Endothelial cell of umbilical vein (primary cell): ENCODE measurements around the gene SERPINA5. TPM values are rescaled to one million over a fixed set of nuclear protein-coding genes. Genes with fewer than 3 reads are reported as not detected.
A peak's percentile ranks its signal among the peaks of the same experiment; 100 is the strongest.

ENCODE experiments used
- Bru-seq: library from RNA; stranded (reverse); fragments of 400-500 nt; gene quantifications from one replicate; lab custom pipeline; 2021; lab: Mats Ljungman, UMichigan
- BruChase-seq, 2 experiments: library from RNA; stranded (reverse); fragments of 400-500 nt; gene quantifications; one replicate each; lab custom pipeline; 2021; lab: Mats Ljungman, UMichigan
- BruUV-seq: library from RNA; stranded (reverse); fragments of 400-500 nt; replicated peaks from 2 replicates; lab custom pipeline; 2021; lab: Mats Ljungman, UMichigan
- CTCF ChIA-PET: fragments of 300-600, 350-600 bp; sonication (Branson Sonifier 250); formaldehyde crosslinking; loops from one replicate; lab custom pipeline; 2021; ENCODE audit warnings: antibody characterized with exemption, inconsistent platforms; lab: Charles Lee
- POLR2A ChIA-PET: fragments of 300-600, 350-600 bp; sonication (Branson Sonifier 250); formaldehyde crosslinking; loops from one replicate; lab custom pipeline; 2021; ENCODE audit warnings: antibody characterized with exemption, inconsistent platforms; lab: Charles Lee
- DNase-seq: peaks from one replicate; pipeline ENCODE4 v3.0.0-alpha.2; 2011; ENCODE audit warnings: low read depth, low spot score
- FAIRE-seq: peaks from 2 replicates; lab custom pipeline; 2011; peaks lifted over from hg19 to GRCh38; lab: Jason Lieb, UNC
- H2AFZ ChIP-seq: 2 replicates; pipeline ENCODE4 v1.6.0; 2012; ENCODE audit warnings: low read depth, low read length, control low read depth, inconsistent platforms
- H3K27ac ChIP-seq: 2 replicates; pipeline ENCODE4 v1.5.1; 2011; ENCODE audit warnings: low read depth, mild to moderate bottlenecking, control low read depth, low read length, moderate library complexity; ENCODE audit not compliant: insufficient read depth
- H3K27me3 ChIP-seq, 2 experiments: 2 replicates each; pipeline versions ENCODE4 v1.6.0 to v1.6.1; 2011; ENCODE audit warnings: low read length in 2 of 2, mixed read lengths in 1 of 2; ENCODE audit not compliant: control insufficient read depth in 2 of 2, insufficient read depth in 2 of 2
- H3K36me3 ChIP-seq, 2 experiments: 2 replicates in 1 of 2; 3 replicates in 1 of 2; pipeline ENCODE4 v1.5.1; 2011; ENCODE audit warnings: low read length in 2 of 2, mild to moderate bottlenecking in 1 of 2, moderate library complexity in 1 of 2; ENCODE audit not compliant: control insufficient read depth in 2 of 2, insufficient read depth in 2 of 2; ENCODE audit errors: extremely low read depth in 1 of 2
- H3K4me1 ChIP-seq: 3 replicates; pipeline ENCODE4 v1.5.1; 2011; ENCODE audit warnings: mild to moderate bottlenecking, low read length; ENCODE audit not compliant: control insufficient read depth, insufficient read depth; ENCODE audit errors: extremely low read depth
- H3K4me2 ChIP-seq: 2 replicates; pipeline ENCODE4 v1.6.1; 2011; ENCODE audit warnings: low read length, control low read depth, mixed read lengths; ENCODE audit not compliant: insufficient read depth
- H3K4me3 ChIP-seq, 3 experiments: fragments of 200-600 bp in 1 of 3; sonication (generic), shearing (Covaris generic) in 1 of 3; replicated peaks in 1 of 3; 2 replicates each; pipeline ENCODE4 v1.5.1; 2011 to 2016; ENCODE audit warnings: control low read depth in 3 of 3, low read length in 3 of 3, mild to moderate bottlenecking in 2 of 3, inconsistent platforms in 1 of 3, low read depth in 1 of 3, moderate library complexity in 1 of 3; ENCODE audit not compliant: insufficient read depth in 1 of 3
- H3K79me2 ChIP-seq: 2 replicates; pipeline ENCODE4 v1.6.0; 2012; ENCODE audit warnings: low read length, inconsistent platforms; ENCODE audit not compliant: control insufficient read depth, insufficient read depth
- H3K9ac ChIP-seq: replicated peaks from 2 replicates; pipeline ENCODE3; 2011; ENCODE audit warnings: low read length, control low read depth; ENCODE audit not compliant: insufficient read depth; ENCODE audit errors: extremely low read depth
- H3K9me1 ChIP-seq: replicated peaks from 3 replicates; pipeline ENCODE4 v1.6.0; 2011; ENCODE audit warnings: mild to moderate bottlenecking, low read length; ENCODE audit not compliant: control insufficient read depth, insufficient read depth; ENCODE audit errors: extremely low read depth
- H3K9me3 ChIP-seq: replicated peaks from 2 replicates; pipeline ENCODE4 v1.5.1; 2012; ENCODE audit warnings: low read length, inconsistent platforms; ENCODE audit not compliant: control insufficient read depth, insufficient read depth
- H4K20me1 ChIP-seq: replicated peaks from 2 replicates; pipeline ENCODE3; 2011; ENCODE audit warnings: mild to moderate bottlenecking, low read length; ENCODE audit not compliant: control insufficient read depth, insufficient read depth; ENCODE audit errors: extremely low read depth
- CTCF ChIP-seq, 2 donors: IDR thresholded peaks; 1 replicate in 1 of 2; 2 replicates in 1 of 2; pipeline ENCODE4 v1.5.1; 2011; ENCODE audit warnings: low read length in 2 of 2, mild to moderate bottlenecking in 2 of 2, moderate library complexity in 2 of 2, control low read depth in 1 of 2, inconsistent platforms in 1 of 2, low read depth in 1 of 2; ENCODE audit not compliant: insufficient read depth in 1 of 2; ENCODE audit errors: extremely low read depth in 1 of 2
- dilution Hi-C: fragments of 300-500 bp; cut with MboI; formaldehyde crosslinking; loops from one replicate; pipeline ENCODE4 v1.15.0; 2019; ENCODE audit warnings: low sequenced_read_pairs; ENCODE audit not compliant: extremely low pct_ligation_motif_present
- intact Hi-C: fragments of 100-400 bp; cut with micrococcal nuclease; formaldehyde crosslinking; loops from one replicate; pipeline ENCODE4 v1.10.0; 2022
- long read RNA-seq: library from polyadenylated mRNA; stranded (forward); transcript quantifications from one replicate; pipeline ENCODE4 v2.0.0, GENCODE V29; 2021
- polyA minus RNA-seq, 3 experiments: library from RNA; depleted of rRNA, polyadenylated mRNA; stranded (reverse); fragments of >200 nt; gene quantifications; 1 replicate in 1 of 3; 2 replicates in 2 of 3; pipeline ENCODE4 v1.2.3, GENCODE V29; 2011
- polyA plus RNA-seq, 4 experiments: library from polyadenylated mRNA; depleted of rRNA in 3 of 4; stranded (reverse) in 3 of 4; unstranded in 1 of 4; fragments of >200 nt; gene quantifications; 2 replicates each; pipeline versions ENCODE4 v1.2.1 to v1.2.3, GENCODE V29; 2011 to 2012; ENCODE audit warnings: missing spikeins in 1 of 4
- total RNA-seq: library from RNA; stranded (reverse); gene quantifications from 2 replicates; pipeline ENCODE4 v1.2.3, GENCODE V29; 2021

SERPINA5 gene, protein sequence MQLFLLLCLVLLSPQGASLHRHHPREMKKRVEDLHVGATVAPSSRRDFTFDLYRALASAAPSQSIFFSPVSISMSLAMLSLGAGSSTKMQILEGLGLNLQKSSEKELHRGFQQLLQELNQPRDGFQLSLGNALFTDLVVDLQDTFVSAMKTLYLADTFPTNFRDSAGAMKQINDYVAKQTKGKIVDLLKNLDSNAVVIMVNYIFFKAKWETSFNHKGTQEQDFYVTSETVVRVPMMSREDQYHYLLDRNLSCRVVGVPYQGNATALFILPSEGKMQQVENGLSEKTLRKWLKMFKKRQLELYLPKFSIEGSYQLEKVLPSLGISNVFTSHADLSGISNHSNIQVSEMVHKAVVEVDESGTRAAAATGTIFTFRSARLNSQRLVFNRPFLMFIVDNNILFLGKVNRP
- total RNA-seq (not detected in 2 replicates), polyA plus RNA-seq (0.08 and 0.12 TPM in 2 replicates), polyA minus RNA-seq (not detected in 2 replicates), Bru-seq, nascent RNA (percentile 4 among the genes with signal in this experiment), BruChase-seq, experiment 1, labeled RNA remaining after a 6-hour chase (percentile 4 among the genes with signal in this experiment), BruChase-seq, experiment 2, labeled RNA remaining after a 2-hour chase (not detected)
- polyA plus RNA-seq (2011; cell fraction: cytosol; rRNA removed), result 0.12 and 0.21 TPM in 2 replicates
- polyA plus RNA-seq (2011; cell fraction: nucleus; rRNA removed), result 0.06 TPM in 1 of 2 replicates, not detected in the other
- polyA plus RNA-seq (2012), result 0.42 and 0.59 TPM in 2 replicates
- polyA minus RNA-seq (2011; cell fraction: cytosol; rRNA and poly(A)+ RNA removed), result not detected
- not detected in 2 replicates for polyA minus RNA-seq (2011; cell fraction: nucleus; rRNA and poly(A)+ RNA removed)
- long read RNA-seq, result 0 reads

DNA sequence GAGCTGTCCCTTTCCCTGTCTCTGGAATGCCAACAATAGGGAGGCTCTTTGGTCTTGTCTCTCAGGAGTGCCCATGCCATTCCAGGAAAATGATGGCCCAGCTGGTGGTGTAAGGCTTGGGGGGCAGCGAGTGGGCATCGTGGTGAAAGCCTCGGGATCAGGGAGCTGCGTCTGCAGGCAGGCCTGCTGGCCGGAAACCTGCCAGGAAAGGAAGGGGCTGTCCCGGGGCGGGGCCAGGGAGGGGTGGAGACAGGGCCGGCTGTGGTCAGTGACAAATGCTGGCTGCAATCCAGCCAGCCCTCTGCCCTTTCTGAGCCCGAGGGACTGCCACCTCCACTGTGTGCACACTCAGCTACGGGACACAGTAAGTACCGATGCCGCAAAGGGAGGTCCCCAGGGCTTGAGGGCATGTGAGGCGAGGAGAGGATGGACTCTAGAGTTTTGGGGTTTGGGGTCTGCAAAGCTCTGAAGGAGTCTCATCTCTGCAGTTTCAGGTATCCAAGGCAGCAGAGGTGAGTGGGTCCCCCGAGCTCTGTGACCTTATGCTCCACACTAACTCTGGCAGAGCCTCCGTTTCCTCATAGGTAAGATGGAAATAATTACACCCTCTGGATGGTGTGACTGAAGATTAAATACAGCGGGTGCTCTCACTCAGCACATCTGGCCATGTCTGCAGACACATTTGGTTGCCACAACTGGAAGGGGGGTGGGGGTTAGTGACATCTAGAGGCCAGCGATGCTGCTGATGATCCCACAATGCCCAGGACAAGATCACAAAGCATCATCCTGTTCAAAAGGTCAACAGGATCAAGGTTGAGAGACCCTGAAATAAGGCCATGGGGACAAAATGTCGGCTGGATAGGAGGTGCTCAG is at the start of gene SERPINA5:
Gene SERPINA5 (plus strand): TSS at position 300 of the 873 bp plus-strand sequence. CDS start 5,937 bp downstream, outside the sequence.
- ChIA-PET POLR2A (no interaction called here), CTCF (interaction anchor here (0.7 to 1.2 kb wide), 4 partner anchors 16 to 31 kb away, joined by 3 to 4 read pairs (median 3); partner anchors contain the start of genes SERPINA3 and SERPINA4)
- no peak for FAIRE-seq
- TF ChIP-seq CTCF (IDR thresholded peaks at IDR 0.05; ENCODE audit: extremely low read depth in 1 of 2, insufficient read depth in 1 of 2, low read depth in 1 of 2, low read length in 2 of 2), result no peak
- Histone ChIP-seq H3K27me3 (no peaks in the 10 kb centered on the region), H2AFZ (no peak within 1 kb of the TSS), H3K36me3 (no peaks in the 10 kb centered on the region), H4K20me1 (no peaks in the 10 kb centered on the region), H3K27ac (no peak within 1 kb of the TSS), H3K9me1 (no peaks in the 10 kb centered on the region), H3K4me3 (no peak within 1 kb of the TSS), H3K9ac (no peak within 1 kb of the TSS), H3K4me1 (no peaks in the 10 kb centered on the region), H3K4me2 (no peak within 1 kb of the TSS), H3K9me3 (no peaks in the 10 kb centered on the region), H3K79me2 (no peaks in the 10 kb centered on the region)
- dilution Hi-C loops, result no loop called here
- peak; percentile 31 for DNase-seq
- intact Hi-C loops, result no loop called here
- BruUV-seq, result no TSS peak
